Measurements from ENCODE around the gene ORMDL3. TPM values are rescaled to one million over a fixed set of nuclear protein-coding genes. Genes with fewer than 3 reads are reported as not detected.

The ORMDL3 gene
- total RNA-seq, 1 experiment from 2014 or later: 58.6 TPM

GRCh38 chr17:39929646-39930407 lies 2.4 kb upstream of the ORMDL3 start:
- no peak overlapping the region for H3K4me2 ChIP-seq (ENCODE audit: insufficient read depth, insufficient read length, low read length)

More at GRCh38 chr17:39929646-39930407, 2.4 kb upstream of the ORMDL3 start:
- Mint-ChIP-seq H3K27ac (no peak overlapping the region), H3K4me1 (peaks cover 35 to 41% of the 10 kb centered on the region in 2 experiments), H3K4me3 (no peak overlapping the region; a peak in 1 of 5 replicates), H3K9me3 (no peaks in the 10 kb centered on the region; a peak in 1 of 5 replicates), H3K27me3 (ENCODE audit: low read depth) (no peaks in the 10 kb centered on the region), H3K36me3 (ENCODE audit: insufficient read depth in 1 of 3, low read depth in 3 of 3) (no peaks in the 10 kb centered on the region; a peak in 1 of 7 replicates)
- Histone ChIP-seq H2AK5ac (ENCODE audit: insufficient read length, low read length) (no peak overlapping the region), H4K20me1 (ENCODE audit: control insufficient read depth, insufficient read depth, insufficient read length) (no peaks in the 10 kb centered on the region), H3K9me3 (ENCODE audit: control insufficient read depth, low read depth, low read length) (no peaks in the 10 kb centered on the region), H2BK120ac (ENCODE audit: low read depth, low read length, poor library complexity, severe bottlenecking) (no peak overlapping the region), H3K27me3 (ENCODE audit: insufficient read depth, low read length) (no peaks in the 10 kb centered on the region), H4K91ac (ENCODE audit: insufficient read length, low read depth, low read length) (no peak overlapping the region), H2BK5ac (ENCODE audit: insufficient read length, low read length) (no peak overlapping the region), H3K79me1 (ENCODE audit: insufficient read depth, low read depth, low read length, poor library complexity, severe bottlenecking) (peaks cover 13% of the 10 kb centered on the region), H3T11ph (ENCODE audit: low read length) (no peak overlapping the region), H3K56ac (ENCODE audit: insufficient read length, low read depth, low read length) (no peak overlapping the region), H4K8ac (replicated peaks; ENCODE audit: insufficient read length, low read depth, low read length) (no peak overlapping the region), H3K4ac (ENCODE audit: low read depth, low read length) (no peak overlapping the region), H3K14ac (ENCODE audit: insufficient read depth, low read length) (no peak overlapping the region), H2BK20ac (ENCODE audit: low read depth, low read length, poor library complexity, severe bottlenecking) (no peak overlapping the region), H3K27ac (ENCODE audit: insufficient read length, low read depth, low read length) (no peak overlapping the region), H4K5ac (ENCODE audit: insufficient read length, low read depth, low read length) (no peak overlapping the region), H3K23me2 (ENCODE audit: insufficient read length, low read depth, low read length, poor library complexity, severe bottlenecking) (peaks cover 15% of the 10 kb centered on the region), H3K79me2 (ENCODE audit: insufficient read depth, low read length) (peaks cover 13% of the 10 kb centered on the region; the same call in 1 of the 2 replicates), H3K9ac (ENCODE audit: extremely low read depth, insufficient read length, low read length) (no peak overlapping the region), H3K23ac (ENCODE audit: insufficient read length, low read depth, low read length) (no peak overlapping the region), H2BK12ac (ENCODE audit: insufficient read length, low read depth, low read length) (no peak overlapping the region), H3K4me1 (ENCODE audit: insufficient read depth, low read length) (peaks cover 5% of the 10 kb centered on the region; the same call in 1 of the 2 replicates), H2BK15ac (ENCODE audit: low read depth, low read length) (no peak overlapping the region), H2AFZ (ENCODE audit: low read length) (no peak overlapping the region), H3K18ac (ENCODE audit: insufficient read length, low read depth, low read length) (no peak overlapping the region)
- TF ChIP-seq CTCF (conservative IDR thresholded peaks at IDR 0.05): no peak
- WGBS (ENCODE audit: extremely low coverage, insufficient read length, low lambda C conversion rate): no CpG with 5 or more reads among the region's 5 CpGs
- DNase-seq: no peak

All from H9 (cell line).